Fibroblast of villous mesenchyme (primary cell): ENCODE results near the gene RILPL2. TPM values are rescaled to one million over a fixed set of nuclear protein-coding genes. Genes with fewer than 3 reads are reported as not detected.

ENCODE experiments used
- DNase-seq: peaks from one replicate; pipeline ENCODE4 v3.0.0-alpha.2; 2010; ENCODE audit warnings: low read depth
- H3K4me3 ChIP-seq: 2 replicates; pipeline ENCODE4 v1.5.1; 2011; ENCODE audit warnings: low read depth, mild to moderate bottlenecking, low read length
- total RNA-seq: library from RNA; depleted of rRNA; stranded (reverse); fragments of >200 nt; gene quantifications from 2 replicates; pipeline ENCODE4 v1.2.3, GENCODE V29; 2012
- TF ChIP-seq, protein P1 (sequence below): IDR thresholded peaks from 2 replicates; pipeline ENCODE4 v1.5.1; 2012; ENCODE audit warnings: low read depth, mild to moderate bottlenecking, low read length; ENCODE audit not compliant: insufficient read depth

The RILPL2 gene
- total RNA-seq, 1 donor: 5.6 TPM

DNA sequence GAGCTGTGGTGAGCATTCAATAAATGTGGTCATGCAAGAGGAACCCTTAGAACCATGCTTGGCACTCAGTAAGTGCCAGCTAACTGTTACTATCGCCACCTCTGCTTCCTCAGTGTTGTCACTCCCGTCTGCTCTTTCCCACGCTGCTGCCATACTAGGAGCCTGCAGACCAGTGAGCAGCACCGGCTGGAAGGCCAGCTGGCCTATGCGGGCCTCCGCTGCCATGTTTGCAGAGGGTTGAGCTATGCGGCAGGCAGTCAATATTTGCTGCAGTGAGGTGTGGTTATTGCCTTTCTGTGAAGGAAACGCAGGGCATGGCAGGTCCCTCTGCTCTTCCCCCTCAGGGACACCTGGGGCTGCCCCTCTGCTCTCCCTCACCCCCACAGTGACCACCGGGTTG is 39.5 kb downstream of the RILPL2 start:
- DNase-seq: no peak
- no peak overlapping the region for H3K4me3 ChIP-seq
- TF ChIP-seq, protein P1, sequence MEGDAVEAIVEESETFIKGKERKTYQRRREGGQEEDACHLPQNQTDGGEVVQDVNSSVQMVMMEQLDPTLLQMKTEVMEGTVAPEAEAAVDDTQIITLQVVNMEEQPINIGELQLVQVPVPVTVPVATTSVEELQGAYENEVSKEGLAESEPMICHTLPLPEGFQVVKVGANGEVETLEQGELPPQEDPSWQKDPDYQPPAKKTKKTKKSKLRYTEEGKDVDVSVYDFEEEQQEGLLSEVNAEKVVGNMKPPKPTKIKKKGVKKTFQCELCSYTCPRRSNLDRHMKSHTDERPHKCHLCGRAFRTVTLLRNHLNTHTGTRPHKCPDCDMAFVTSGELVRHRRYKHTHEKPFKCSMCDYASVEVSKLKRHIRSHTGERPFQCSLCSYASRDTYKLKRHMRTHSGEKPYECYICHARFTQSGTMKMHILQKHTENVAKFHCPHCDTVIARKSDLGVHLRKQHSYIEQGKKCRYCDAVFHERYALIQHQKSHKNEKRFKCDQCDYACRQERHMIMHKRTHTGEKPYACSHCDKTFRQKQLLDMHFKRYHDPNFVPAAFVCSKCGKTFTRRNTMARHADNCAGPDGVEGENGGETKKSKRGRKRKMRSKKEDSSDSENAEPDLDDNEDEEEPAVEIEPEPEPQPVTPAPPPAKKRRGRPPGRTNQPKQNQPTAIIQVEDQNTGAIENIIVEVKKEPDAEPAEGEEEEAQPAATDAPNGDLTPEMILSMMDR: no peak

DNA sequence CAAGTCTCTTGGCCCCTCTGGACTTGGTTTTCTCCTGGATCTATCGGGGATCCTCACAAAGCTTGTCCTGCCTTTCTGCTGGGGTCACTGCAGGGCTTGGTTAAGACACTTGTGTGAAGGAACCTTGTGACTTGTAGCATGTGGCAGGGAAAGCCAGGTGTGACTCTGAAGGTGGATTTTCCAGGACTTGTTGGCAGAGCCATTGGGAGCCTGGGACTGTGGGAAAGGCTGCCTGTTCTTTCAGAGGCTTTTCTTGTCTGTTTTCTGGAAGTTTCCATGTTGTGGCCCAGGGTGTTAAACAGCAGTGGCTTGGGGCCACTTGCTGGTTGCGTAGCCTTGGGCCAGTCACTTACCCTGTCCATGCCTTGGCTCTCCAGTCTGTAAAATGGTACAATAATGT is 39.9 kb downstream of the RILPL2 start:
- TF ChIP-seq, protein P1: no peak
- DNase-seq: no peak
- H3K4me3 ChIP-seq: no peak overlapping the region

DNA sequence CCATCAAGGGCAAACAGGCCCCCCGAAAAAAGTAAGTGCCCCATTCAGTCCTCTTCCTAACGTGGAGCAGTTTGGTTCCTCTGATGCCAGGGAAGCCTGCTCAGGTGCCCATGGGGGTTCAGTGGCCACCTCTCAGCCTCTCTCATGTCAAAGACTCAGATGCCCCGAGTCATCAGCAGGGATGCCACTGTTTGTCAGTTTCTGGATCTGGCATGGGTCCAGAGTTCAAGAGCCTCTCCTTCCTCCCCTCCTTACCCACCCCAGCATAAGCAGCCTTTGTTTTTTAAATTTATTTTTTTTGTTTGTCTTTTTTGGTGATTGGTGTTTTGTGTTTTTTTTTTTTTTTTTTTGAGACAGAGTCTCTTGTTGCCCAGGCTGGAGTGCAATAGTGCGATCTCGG is 41.2 kb downstream of the RILPL2 start:
- no peak overlapping the region for H3K4me3 ChIP-seq
- TF ChIP-seq, protein P1: no peak
- no peak for DNase-seq

DNA sequence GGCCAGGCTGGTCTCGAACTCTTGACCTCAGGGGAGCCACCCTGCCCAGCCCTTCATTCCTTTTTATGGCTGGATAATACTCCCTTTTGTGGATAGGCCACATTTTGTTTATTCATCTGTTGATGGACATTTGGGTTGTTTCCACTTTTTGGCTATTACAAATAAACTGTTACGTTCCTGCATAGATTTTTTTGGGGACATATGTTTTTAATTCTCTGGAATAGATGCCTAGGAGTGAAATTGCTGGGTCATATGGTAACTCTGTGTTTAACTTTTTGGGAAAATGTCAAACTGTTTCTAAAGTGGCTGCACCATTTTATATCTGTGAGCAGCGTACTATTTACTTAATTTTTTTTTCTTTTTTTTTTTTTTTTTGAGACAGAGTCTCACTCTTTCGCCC is 42.7 kb downstream of the RILPL2 start:
- H3K4me3 ChIP-seq: no peak overlapping the region
- peak; percentile 26 for DNase-seq
- TF ChIP-seq, protein P1: no peak

DNA sequence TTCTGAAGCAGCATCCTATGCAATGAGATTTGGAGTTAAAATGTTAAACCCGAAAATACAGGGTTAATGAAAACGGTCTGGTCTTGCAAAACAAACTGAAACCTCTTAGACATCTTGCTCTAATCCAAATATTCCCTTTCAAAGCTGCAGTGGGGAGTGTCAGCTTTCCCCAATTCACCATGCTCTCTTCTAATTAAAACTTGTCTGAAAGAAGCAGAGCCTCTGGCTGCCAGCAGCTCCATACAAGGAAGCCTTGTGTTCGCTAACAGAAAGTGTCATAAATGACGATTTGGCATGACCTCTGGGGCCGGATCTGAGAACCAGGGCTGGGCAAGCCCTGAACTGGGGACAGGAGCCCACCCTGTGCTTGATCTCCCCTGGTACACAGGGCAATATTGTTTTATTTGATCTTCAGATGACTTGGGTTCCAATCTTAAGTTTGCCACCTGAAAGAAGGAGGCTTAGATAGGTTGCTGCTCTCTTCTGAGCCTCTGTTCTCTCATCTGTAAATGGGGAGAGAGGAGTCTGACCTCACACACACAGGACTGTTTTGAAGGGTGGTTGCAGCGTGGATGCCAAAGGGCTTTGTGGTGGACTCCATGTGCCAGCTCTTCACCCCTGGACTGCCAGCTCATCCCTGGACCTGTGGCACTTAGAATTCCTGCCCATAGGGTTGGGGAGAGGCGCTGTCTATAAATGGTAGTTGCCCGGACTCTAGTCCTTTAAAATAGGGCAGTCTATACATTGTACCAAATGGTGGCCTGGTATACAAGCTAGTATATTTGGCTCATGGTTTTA is 44.7 kb downstream of the RILPL2 start:
- TF ChIP-seq, protein P1: no peak
- DNase-seq: no peak
- H3K4me3 ChIP-seq: no peak overlapping the region

DNA sequence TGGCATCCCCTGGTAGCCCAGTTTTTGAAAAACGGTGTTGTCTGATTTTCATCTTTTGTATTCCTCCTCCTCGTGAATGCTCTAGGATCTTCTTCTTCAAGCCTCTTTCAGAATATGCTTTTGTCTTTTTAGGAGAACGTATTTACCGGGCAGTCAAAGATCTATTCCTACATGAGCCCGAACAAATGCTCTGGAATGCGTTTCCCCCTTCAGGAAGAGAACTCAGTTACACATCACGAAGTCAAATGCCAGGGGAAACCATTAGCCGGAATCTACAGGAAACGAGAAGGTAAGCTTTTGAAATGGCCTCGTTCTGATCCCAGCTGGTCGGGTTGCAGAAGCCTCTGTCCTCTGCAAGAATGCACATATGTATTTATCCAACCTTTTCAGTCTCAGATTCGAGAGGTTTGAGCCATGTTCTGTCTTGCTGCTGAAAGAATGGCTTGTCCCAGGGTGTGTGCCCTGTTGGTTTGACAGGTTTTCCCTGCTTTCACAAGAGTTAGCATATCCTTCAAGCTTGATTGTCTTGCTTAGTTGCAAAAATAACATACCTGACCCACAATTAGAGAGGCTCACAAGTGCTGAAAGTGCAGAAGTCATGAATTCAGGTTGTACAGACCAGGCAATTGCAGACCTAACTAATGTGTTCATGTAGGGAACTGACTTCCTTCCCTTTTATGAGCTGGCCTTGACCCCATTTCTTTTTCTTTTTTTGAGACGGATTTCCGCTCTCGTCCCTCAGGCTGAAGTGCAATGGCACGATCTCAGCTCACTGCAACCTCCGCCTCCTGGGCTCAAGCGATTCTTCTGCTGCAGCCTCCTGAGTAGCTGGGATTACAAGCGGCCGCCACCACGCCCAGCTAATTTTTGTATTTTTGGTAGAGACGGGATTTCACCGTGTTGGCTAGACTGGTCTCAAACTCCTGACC is 45.7 kb downstream of the RILPL2 start:
- DNase-seq: no peak
- peak overlapping the region; percentile 71 for H3K4me3 ChIP-seq
- TF ChIP-seq, protein P1: no peak
